CD4-positive, alpha-beta memory T cell (primary cell): Measurements from ENCODE around the gene QSOX1. TPM values are rescaled to one million over a fixed set of nuclear protein-coding genes. Genes with fewer than 3 reads are reported as not detected.

Experiments used
- CTCF ChIA-PET: fragments of 350-600 bp; sonication (Branson Sonifier 250); formaldehyde crosslinking; loops from one replicate; lab custom pipeline; 2021; ENCODE audit warnings: inconsistent platforms; ENCODE audit not compliant: partially characterized antibody; lab: Charles Lee
- POLR2A ChIA-PET: fragments of 350-600 bp; sonication (Branson Sonifier 250); formaldehyde crosslinking; loops from one replicate; lab custom pipeline; 2021; ENCODE audit not compliant: partially characterized antibody; lab: Charles Lee
- DNase-seq, 5 donors: peaks; one replicate each; pipeline versions ENCODE4 v3.0.0 to v3.0.0-alpha.2; 2020 to 2022; ENCODE audit warnings: mixed read lengths in 1 of 5
- H3K27ac ChIP-seq: one replicate; pipeline ENCODE4 v1.7.0; 2013; ENCODE audit warnings: low read depth, low read length
- H3K27me3 ChIP-seq: 2 replicates; pipeline ENCODE4 v1.7.0; 2013; ENCODE audit warnings: mild to moderate bottlenecking, low read length, moderate library complexity; ENCODE audit not compliant: insufficient read depth
- H3K36me3 ChIP-seq: 2 replicates; pipeline ENCODE4 v1.7.0; 2013; ENCODE audit warnings: mild to moderate bottlenecking, low read length, moderate library complexity; ENCODE audit not compliant: insufficient read depth
- H3K4me1 ChIP-seq: 2 replicates; pipeline ENCODE4 v1.7.0; 2013; ENCODE audit warnings: mild to moderate bottlenecking, low read length, moderate library complexity; ENCODE audit not compliant: insufficient read depth
- H3K4me3 ChIP-seq, 2 donors: one replicate each; pipeline ENCODE4 v1.7.0; 2013; ENCODE audit warnings: low read length in 2 of 2, mild to moderate bottlenecking in 1 of 2
- H3K9me3 ChIP-seq, 2 donors: one replicate each; pipeline ENCODE4 v1.7.0; 2013; ENCODE audit warnings: low read length in 2 of 2, control low read depth in 1 of 2; ENCODE audit not compliant: control insufficient read depth in 1 of 2
- H3K27ac Mint-ChIP-seq, 7 donors: one replicate each; pipeline ENCODE4 v1.8.0; 2020 to 2021; ENCODE audit warnings: mixed read lengths in 7 of 7, mild to moderate bottlenecking in 6 of 7, inconsistent platforms in 3 of 7, moderate library complexity in 3 of 7
- H3K27me3 Mint-ChIP-seq, 2 donors: one replicate each; pipeline ENCODE4 v1.8.0; 2020 to 2021; ENCODE audit warnings: mixed read lengths in 2 of 2
- H3K36me3 Mint-ChIP-seq, 2 donors: one replicate each; pipeline ENCODE4 v1.8.0; 2020 to 2021; ENCODE audit warnings: mixed read lengths in 2 of 2, inconsistent platforms in 1 of 2, mild to moderate bottlenecking in 1 of 2
- H3K4me1 Mint-ChIP-seq, 4 donors: one replicate each; pipeline ENCODE4 v1.8.0; 2020 to 2021; ENCODE audit warnings: mixed read lengths in 4 of 4, mild to moderate bottlenecking in 1 of 4
- H3K4me3 Mint-ChIP-seq, 8 donors: one replicate each; pipeline ENCODE4 v1.8.0; 2020 to 2021; ENCODE audit warnings: mixed read lengths in 8 of 8, mild to moderate bottlenecking in 7 of 8, moderate library complexity in 6 of 8, inconsistent platforms in 3 of 8
- H3K9me3 Mint-ChIP-seq, 8 donors: one replicate each; pipeline ENCODE4 v1.8.0; 2020 to 2021; ENCODE audit warnings: mixed read lengths in 8 of 8, mild to moderate bottlenecking in 5 of 8, inconsistent platforms in 3 of 8, moderate library complexity in 1 of 8
- intact Hi-C: fragments of 100-400 bp; cut with micrococcal nuclease; formaldehyde crosslinking; loops from one replicate; pipeline ENCODE4 v1.15.1; 2023
- polyA plus RNA-seq, 2 donors: library from polyadenylated mRNA; unstranded; fragments of 300-500 nt; fragmentation: Illumina TruSeq; gene quantifications; one replicate each; pipeline ENCODE4 v1.2.3, GENCODE V29; 2021
- total RNA-seq, 2 experiments: library from RNA; stranded (reverse); gene quantifications; one replicate each; pipeline ENCODE4 v1.2.3, GENCODE V29; 2021

Gene QSOX1
- 10 to 100 TPM; 19.1 to 25.1 TPM for total RNA-seq
- polyA plus RNA-seq = 10 to 100 TPM; 10.7 to 16.3 TPM

- no peaks in the 10 kb centered on the region for H3K9me3 ChIP-seq
- Mint-ChIP-seq H3K4me3 (peak within 1 kb of the TSS; percentile 89 to 94 (median 92)), H3K36me3 (peaks cover 0 to 7% of the 10 kb centered on the region in 2 donors), H3K27me3 (no peaks in the 10 kb centered on the region), H3K9me3 (peaks cover 0 to 2% (median 0%) of the 10 kb centered on the region in 8 donors), H3K27ac (peak within 1 kb of the TSS; percentile 85 to 94 (median 92)), H3K4me1 (peaks cover 14 to 52% (median 34%) of the 10 kb centered on the region in 4 donors)
- peak within 1 kb of the TSS; percentile 87 to 94 for H3K4me3 ChIP-seq
- intact Hi-C loops = loop anchor here (1.0 to 2.0 kb wide), 4 partner anchors 16 to 477 kb away; partner anchors contain the start of genes CEP350 and TOR1AIP1
- peak; percentile 88 to 91 (median 89) for DNase-seq
- no peaks in the 10 kb centered on the region for H3K27me3 ChIP-seq
- peaks cover 27% of the 10 kb centered on the region for H3K4me1 ChIP-seq
- no peaks in the 10 kb centered on the region for H3K36me3 ChIP-seq
- ChIA-PET POLR2A (interaction anchor here (0.8 to 4.5 kb wide), 5 partner anchors 25 to 348 kb away, joined by 3 to 22 read pairs (median 4); partner anchors contain the start of genes ACBD6, CEP350 and TOR1AIP1), CTCF (interaction anchor here (1.0 to 1.8 kb wide), 4 partner anchors 24 to 346 kb away, joined by 3 to 8 read pairs (median 4); no protein-coding TSS in a partner anchor)
- peak within 1 kb of the TSS; percentile 68 for H3K27ac ChIP-seq
Measured at GRCh38 chr1:180154325-180155181, at the start of gene QSOX1. Gene QSOX1, plus strand, starts transcription at chr1:180154869. Its CDS starts 39 bp downstream, at chr1:180154908.

- intact Hi-C loops = loop anchor here (10.0 kb wide), 1 partner anchor 63 kb away; no protein-coding TSS in a partner anchor
- peaks cover 21% of the 10 kb centered on the region for H3K36me3 ChIP-seq
- H3K9me3 Mint-ChIP-seq = no peaks in the 10 kb centered on the region
- H3K36me3 Mint-ChIP-seq = peaks cover 58 to 61% of the 10 kb centered on the region in 2 donors
- H3K27ac ChIP-seq = no peak overlapping the region
- no peaks in the 10 kb centered on the region for H3K4me1 Mint-ChIP-seq
- ChIA-PET CTCF (interaction anchor here (5.0 kb wide), 1 partner anchor 67 kb away, joined by 23 read pairs; no protein-coding TSS in a partner anchor), POLR2A (no interaction called here)
- no peaks in the 10 kb centered on the region for H3K4me1 ChIP-seq
- no peaks in the 10 kb centered on the region for H3K27me3 ChIP-seq
- no peak for DNase-seq
- H3K27ac Mint-ChIP-seq = no peak overlapping the region
- H3K9me3 ChIP-seq = no peaks in the 10 kb centered on the region
- no peak overlapping the region for H3K4me3 ChIP-seq
- H3K4me3 Mint-ChIP-seq = no peak overlapping the region
- no peaks in the 10 kb centered on the region for H3K27me3 Mint-ChIP-seq
Measured at GRCh38 chr1:180112091-180112490, 42.6 kb upstream of the QSOX1 start.

GRCh38 chr1:180112984-180113647, 41.6 kb upstream of the QSOX1 start:
- DNase-seq = no peak
- Mint-ChIP-seq H3K27me3 (no peaks in the 10 kb centered on the region), H3K9me3 (no peaks in the 10 kb centered on the region), H3K4me1 (no peaks in the 10 kb centered on the region), H3K4me3 (no peak overlapping the region), H3K27ac (no peak overlapping the region), H3K36me3 (peaks cover 53% of the 10 kb centered on the region in 2 donors)
- Histone ChIP-seq H3K4me3 (no peak overlapping the region), H3K36me3 (peaks cover 21% of the 10 kb centered on the region), H3K4me1 (no peaks in the 10 kb centered on the region), H3K27me3 (no peaks in the 10 kb centered on the region), H3K9me3 (no peaks in the 10 kb centered on the region), H3K27ac (no peak overlapping the region)
- POLR2A ChIA-PET = no interaction called here
- intact Hi-C loops = loop anchor here (10.0 kb wide), 1 partner anchor 62 kb away; no protein-coding TSS in a partner anchor
- CTCF ChIA-PET = interaction anchor here (1.7 to 5.0 kb wide), 2 partner anchors 66 to 298 kb away, joined by 4 to 23 read pairs; no protein-coding TSS in a partner anchor

GRCh38 chr1:180114396-180114945, 40.2 kb upstream of the QSOX1 start:
- no peaks in the 10 kb centered on the region for H3K9me3 Mint-ChIP-seq
- CTCF ChIA-PET = interaction anchor here (1.7 to 5.0 kb wide), 2 partner anchors 65 to 300 kb away, joined by 4 to 23 read pairs; no protein-coding TSS in a partner anchor
- intact Hi-C loops = loop anchor here (10.0 kb wide), 1 partner anchor 60 kb away; no protein-coding TSS in a partner anchor

GRCh38 chr1:180116964-180117763, 37.5 kb upstream of the QSOX1 start:
- H3K4me1 Mint-ChIP-seq = no peaks in the 10 kb centered on the region
- peak overlapping the region in 1 of 7 donors; percentile 8 for H3K27ac Mint-ChIP-seq
- peaks cover 20 to 21% of the 10 kb centered on the region in 2 donors for H3K36me3 Mint-ChIP-seq
- no peak overlapping the region for H3K4me3 Mint-ChIP-seq
- CTCF ChIA-PET = interaction anchor here (1.4 kb wide), 1 partner anchor 9 kb away, joined by 3 read pairs; no protein-coding TSS in a partner anchor
- H3K27me3 Mint-ChIP-seq = no peaks in the 10 kb centered on the region
- no peak for DNase-seq
- Histone ChIP-seq H3K27ac (no peak overlapping the region), H3K36me3 (peaks cover 5% of the 10 kb centered on the region), H3K4me1 (no peaks in the 10 kb centered on the region), H3K4me3 (no peak overlapping the region), H3K27me3 (no peaks in the 10 kb centered on the region), H3K9me3 (no peaks in the 10 kb centered on the region)
- POLR2A ChIA-PET = no interaction called here
- H3K9me3 Mint-ChIP-seq = no peaks in the 10 kb centered on the region
- intact Hi-C loops = loop anchor here (10.0 kb wide), 1 partner anchor 58 kb away; no protein-coding TSS in a partner anchor

More at GRCh38 chr1:180114396-180114945, 40.2 kb upstream of the QSOX1 start:
- no peak for DNase-seq
- H3K4me3 ChIP-seq = no peak overlapping the region
- H3K9me3 ChIP-seq = no peaks in the 10 kb centered on the region
- Mint-ChIP-seq H3K27ac (peak overlapping the region in 1 of 7 donors; percentile 31), H3K27me3 (no peaks in the 10 kb centered on the region), H3K4me3 (no peak overlapping the region), H3K36me3 (peaks cover 43 to 45% of the 10 kb centered on the region in 2 donors), H3K4me1 (no peaks in the 10 kb centered on the region)
- POLR2A ChIA-PET = no interaction called here
- no peak overlapping the region for H3K27ac ChIP-seq
- H3K27me3 ChIP-seq = no peaks in the 10 kb centered on the region
- H3K4me1 ChIP-seq = no peaks in the 10 kb centered on the region
- H3K36me3 ChIP-seq = peaks cover 21% of the 10 kb centered on the region

- ChIA-PET POLR2A (no interaction called here), CTCF (interaction anchor here (1.4 kb wide), 1 partner anchor 9 kb away, joined by 3 read pairs; no protein-coding TSS in a partner anchor)
- Histone ChIP-seq H3K27me3 (no peaks in the 10 kb centered on the region), H3K36me3 (no peaks in the 10 kb centered on the region), H3K4me3 (no peak overlapping the region), H3K27ac (no peak overlapping the region), H3K9me3 (no peaks in the 10 kb centered on the region), H3K4me1 (no peaks in the 10 kb centered on the region)
- Mint-ChIP-seq H3K27me3 (no peaks in the 10 kb centered on the region), H3K9me3 (no peaks in the 10 kb centered on the region), H3K36me3 (peaks cover 15% of the 10 kb centered on the region in 2 donors), H3K4me3 (no peak overlapping the region), H3K27ac (no peak overlapping the region), H3K4me1 (no peaks in the 10 kb centered on the region)
- intact Hi-C loops = loop anchor here (10.0 kb wide), 1 partner anchor 57 kb away; no protein-coding TSS in a partner anchor
- no peak for DNase-seq
Measured at GRCh38 chr1:180117764-180118116, 36.9 kb upstream of the QSOX1 start.
